Effector memory CD8-positive, alpha-beta T cell (primary cell): ENCODE results near the gene EYS.

ENCODE experiments used
- ATAC-seq: fragments of 150-1000 bp; cut with Tn5 transposase; replicated peaks from 2 replicates; pipeline ENCODE4 v1.10.0; 2021; ENCODE audit warnings: mild to moderate bottlenecking, moderate library complexity
- DNase-seq, 3 experiments: peaks; one replicate each; pipeline ENCODE4 v3.0.0; 2021
- H3K27ac Mint-ChIP-seq, 2 donors: one replicate each; pipeline ENCODE4 v1.8.0; 2022; ENCODE audit warnings: mild to moderate bottlenecking in 2 of 2, mixed read lengths in 2 of 2, moderate library complexity in 2 of 2
- H3K27me3 Mint-ChIP-seq, 2 donors: one replicate each; pipeline ENCODE4 v1.8.0; 2022; ENCODE audit warnings: mixed read lengths in 2 of 2
- H3K36me3 Mint-ChIP-seq: one replicate; pipeline ENCODE4 v1.8.0; 2022; ENCODE audit warnings: mild to moderate bottlenecking, moderate library complexity, mixed read lengths; ENCODE audit not compliant: insufficient read depth
- H3K4me1 Mint-ChIP-seq, 2 donors: one replicate each; pipeline ENCODE4 v1.8.0; 2022; ENCODE audit warnings: low read depth in 2 of 2, mixed read lengths in 2 of 2
- H3K4me3 Mint-ChIP-seq, 2 donors: one replicate each; pipeline ENCODE4 v1.8.0; 2022; ENCODE audit warnings: mild to moderate bottlenecking in 2 of 2, mixed read lengths in 2 of 2, moderate library complexity in 2 of 2
- H3K9me3 Mint-ChIP-seq, 2 donors: one replicate each; pipeline ENCODE4 v1.8.0; 2022; ENCODE audit warnings: mixed read lengths in 2 of 2

The EYS gene

GRCh38 chr6:64750910-64751309 lies 956.1 kb downstream of the EYS start:
- Mint-ChIP-seq H3K4me3 (no peak overlapping the region), H3K9me3 (peaks cover 5 to 11% of the 10 kb centered on the region in 2 donors)
- ATAC-seq = no peak

GRCh38 chr6:64737418-64737817 lies 969.6 kb downstream of the EYS start:
- DNase-seq (no peak), ATAC-seq (no peak)
- Mint-ChIP-seq H3K36me3 (no peaks in the 10 kb centered on the region), H3K9me3 (peaks cover 0 to 3% of the 10 kb centered on the region in 2 donors), H3K27ac (no peak overlapping the region), H3K27me3 (no peaks in the 10 kb centered on the region), H3K4me1 (no peaks in the 10 kb centered on the region), H3K4me3 (no peak overlapping the region)

More at GRCh38 chr6:64750910-64751309, 956.1 kb downstream of the EYS start:
- no peaks in the 10 kb centered on the region for H3K27me3 Mint-ChIP-seq
- H3K27ac Mint-ChIP-seq = no peak overlapping the region
- no peaks in the 10 kb centered on the region for H3K36me3 Mint-ChIP-seq
- DNase-seq = no peak
- H3K4me1 Mint-ChIP-seq = no peaks in the 10 kb centered on the region

- Mint-ChIP-seq H3K9me3 (peaks cover 0 to 3% of the 10 kb centered on the region in 2 donors), H3K4me1 (no peaks in the 10 kb centered on the region), H3K27ac (no peak overlapping the region), H3K36me3 (no peaks in the 10 kb centered on the region), H3K27me3 (no peaks in the 10 kb centered on the region), H3K4me3 (no peak overlapping the region)
- DNase-seq (no peak), ATAC-seq (no peak)
Measured at GRCh38 chr6:64736421-64736950, 970.5 kb downstream of the EYS start.

GRCh38 chr6:64733433-64733832 lies 973.6 kb downstream of the EYS start:
- H3K27me3 Mint-ChIP-seq = no peaks in the 10 kb centered on the region
- ATAC-seq = no peak
- H3K36me3 Mint-ChIP-seq = no peaks in the 10 kb centered on the region
- H3K27ac Mint-ChIP-seq = no peak overlapping the region
- no peak for DNase-seq
- H3K4me1 Mint-ChIP-seq = no peaks in the 10 kb centered on the region
- no peak overlapping the region for H3K4me3 Mint-ChIP-seq
- peaks cover 0 to 6% of the 10 kb centered on the region in 2 donors for H3K9me3 Mint-ChIP-seq

- H3K27ac Mint-ChIP-seq = no peak overlapping the region
- no peak for ATAC-seq
- no peaks in the 10 kb centered on the region for H3K4me1 Mint-ChIP-seq
- H3K27me3 Mint-ChIP-seq = no peaks in the 10 kb centered on the region
- no peak overlapping the region for H3K4me3 Mint-ChIP-seq
- H3K36me3 Mint-ChIP-seq = no peaks in the 10 kb centered on the region
- peaks cover 0 to 6% of the 10 kb centered on the region in 2 donors for H3K9me3 Mint-ChIP-seq
- DNase-seq = no peak
Measured at GRCh38 chr6:64732888-64733287, 974.1 kb downstream of the EYS start.

- H3K27me3 Mint-ChIP-seq = no peaks in the 10 kb centered on the region
- H3K4me1 Mint-ChIP-seq = no peaks in the 10 kb centered on the region
- no peak overlapping the region for H3K27ac Mint-ChIP-seq
- H3K9me3 Mint-ChIP-seq = peaks cover 0 to 9% of the 10 kb centered on the region in 2 donors
- no peak for DNase-seq
- H3K4me3 Mint-ChIP-seq = no peak overlapping the region
- no peaks in the 10 kb centered on the region for H3K36me3 Mint-ChIP-seq
- ATAC-seq = no peak
Measured at GRCh38 chr6:64729522-64729921, 977.5 kb downstream of the EYS start.

- ATAC-seq = no peak
- Mint-ChIP-seq H3K4me3 (no peak overlapping the region), H3K9me3 (peaks cover 2 to 12% of the 10 kb centered on the region in 2 donors), H3K36me3 (no peaks in the 10 kb centered on the region), H3K27ac (no peak overlapping the region), H3K27me3 (no peaks in the 10 kb centered on the region), H3K4me1 (no peaks in the 10 kb centered on the region)
- DNase-seq = no peak
Measured at GRCh38 chr6:64727075-64727474, 980.0 kb downstream of the EYS start.

GRCh38 chr6:64724091-64724490 lies 982.9 kb downstream of the EYS start:
- Mint-ChIP-seq H3K36me3 (no peaks in the 10 kb centered on the region), H3K4me3 (no peak overlapping the region), H3K27me3 (no peaks in the 10 kb centered on the region), H3K9me3 (peaks cover 7 to 11% of the 10 kb centered on the region in 2 donors), H3K27ac (no peak overlapping the region), H3K4me1 (no peaks in the 10 kb centered on the region)
- ATAC-seq = no peak
- no peak for DNase-seq

GRCh38 chr6:64723327-64724058 lies 983.5 kb downstream of the EYS start:
- Mint-ChIP-seq H3K27me3 (no peaks in the 10 kb centered on the region), H3K9me3 (peaks cover 7 to 12% of the 10 kb centered on the region in 2 donors), H3K36me3 (no peaks in the 10 kb centered on the region), H3K27ac (no peak overlapping the region), H3K4me1 (no peaks in the 10 kb centered on the region), H3K4me3 (no peak overlapping the region)
- no peak for DNase-seq
- no peak for ATAC-seq

- no peaks in the 10 kb centered on the region for H3K4me1 Mint-ChIP-seq
- H3K9me3 Mint-ChIP-seq = peaks cover 7 to 12% of the 10 kb centered on the region in 2 donors
- no peak overlapping the region for H3K27ac Mint-ChIP-seq
- ATAC-seq (no peak), DNase-seq (no peak)
- no peak overlapping the region for H3K4me3 Mint-ChIP-seq
- H3K36me3 Mint-ChIP-seq = no peaks in the 10 kb centered on the region
- H3K27me3 Mint-ChIP-seq = no peaks in the 10 kb centered on the region
Measured at GRCh38 chr6:64721865-64722264, 985.2 kb downstream of the EYS start.

GRCh38 chr6:64717281-64717680 lies 989.7 kb downstream of the EYS start:
- no peaks in the 10 kb centered on the region for H3K36me3 Mint-ChIP-seq
- peaks cover 6 to 7% of the 10 kb centered on the region in 2 donors for H3K9me3 Mint-ChIP-seq
- no peak overlapping the region for H3K4me3 Mint-ChIP-seq
- no peak for DNase-seq
- ATAC-seq = no peak
- H3K4me1 Mint-ChIP-seq = no peaks in the 10 kb centered on the region
- no peaks in the 10 kb centered on the region for H3K27me3 Mint-ChIP-seq
- no peak overlapping the region for H3K27ac Mint-ChIP-seq

- Mint-ChIP-seq H3K27ac (no peak overlapping the region), H3K4me3 (no peak overlapping the region), H3K36me3 (no peaks in the 10 kb centered on the region), H3K27me3 (no peaks in the 10 kb centered on the region), H3K9me3 (peaks cover 0 to 7% of the 10 kb centered on the region in 2 donors), H3K4me1 (no peaks in the 10 kb centered on the region)
- no peak for DNase-seq
- ATAC-seq = no peak
Measured at GRCh38 chr6:64715624-64716023, 991.4 kb downstream of the EYS start.

GRCh38 chr6:64714073-64714472 lies 993.0 kb downstream of the EYS start:
- no peak for ATAC-seq
- Mint-ChIP-seq H3K36me3 (no peaks in the 10 kb centered on the region), H3K4me3 (no peak overlapping the region), H3K4me1 (no peaks in the 10 kb centered on the region), H3K27ac (no peak overlapping the region), H3K9me3 (peaks cover 0 to 7% of the 10 kb centered on the region in 2 donors), H3K27me3 (no peaks in the 10 kb centered on the region)
- DNase-seq = no peak

- DNase-seq (no peak), ATAC-seq (no peak)
- H3K4me3 Mint-ChIP-seq = no peak overlapping the region
- no peaks in the 10 kb centered on the region for H3K27me3 Mint-ChIP-seq
- no peaks in the 10 kb centered on the region for H3K4me1 Mint-ChIP-seq
- peaks cover 0 to 6% of the 10 kb centered on the region in 2 donors for H3K9me3 Mint-ChIP-seq
- H3K27ac Mint-ChIP-seq = no peak overlapping the region
- H3K36me3 Mint-ChIP-seq = no peaks in the 10 kb centered on the region
Measured at GRCh38 chr6:64713175-64713574, 993.9 kb downstream of the EYS start.
